CD4-positive, alpha-beta T cell treated with Interleukin-1 beta for 1 hour (primary cell): ENCODE data around the gene ZNF724.
A peak's percentile ranks its signal among the peaks of the same experiment; 100 is the strongest.
"Not testable (repeated sequence)": the region's sequence is repeated elsewhere in the genome, so short reads cannot be mapped to it uniquely, and the experiment has no call there.

Source experiments
- DNase-seq, 2 donors: peaks; one replicate each; pipeline ENCODE4 v3.0.0-alpha.2; 2020 to 2022

Gene ZNF724

DNA sequence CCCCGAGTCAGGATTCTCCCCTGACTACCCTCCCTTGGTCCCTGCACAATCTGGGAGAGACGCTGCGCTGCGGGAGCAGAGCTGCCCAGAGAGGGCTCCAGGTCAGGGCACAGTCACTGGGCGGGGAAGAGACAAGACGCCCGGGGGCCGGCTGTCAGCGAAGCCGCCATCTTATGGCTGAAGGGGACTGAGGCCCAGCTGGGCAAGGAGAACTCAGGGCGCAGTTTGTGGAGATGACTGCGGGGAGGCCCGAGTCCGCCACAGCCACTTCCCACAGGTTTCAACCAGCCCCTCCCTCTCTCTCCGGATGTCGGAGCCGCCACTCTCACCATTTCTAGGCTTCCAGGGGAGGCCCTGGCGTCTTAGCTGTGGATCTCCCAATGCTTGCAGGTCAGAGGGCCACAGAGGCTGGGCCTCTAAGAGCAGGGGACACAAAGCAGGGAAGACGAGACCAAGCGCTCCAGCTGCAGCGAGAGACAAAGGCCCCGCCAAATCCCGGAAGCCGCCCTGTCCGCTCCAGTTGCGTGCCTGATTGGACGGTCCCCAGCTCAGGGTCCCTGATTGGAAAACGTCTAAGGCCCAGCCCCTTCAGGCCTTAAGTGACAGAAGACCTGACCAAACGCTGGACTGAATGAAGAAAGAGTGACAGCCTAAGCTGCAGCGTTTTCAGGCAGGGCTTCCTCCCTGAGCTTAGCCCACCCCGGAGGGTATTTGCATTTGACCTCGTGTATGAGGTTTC, at the start of gene ZNF724:
Gene ZNF724, minus strand, starts transcription at position 484 of the 739 bp plus-strand sequence. Its CDS starts 152 bp downstream, at position 332.
- peak; percentile 89 to 92 for DNase-seq

- no peak for DNase-seq
These were observed 43.9 kb upstream of the ZNF724 start for GRCh38 chr19:23294141-23294540.

- not testable (repeated sequence) for DNase-seq
These were observed 39.8 kb upstream of the ZNF724 start for GRCh38 chr19:23289966-23290365.

DNA sequence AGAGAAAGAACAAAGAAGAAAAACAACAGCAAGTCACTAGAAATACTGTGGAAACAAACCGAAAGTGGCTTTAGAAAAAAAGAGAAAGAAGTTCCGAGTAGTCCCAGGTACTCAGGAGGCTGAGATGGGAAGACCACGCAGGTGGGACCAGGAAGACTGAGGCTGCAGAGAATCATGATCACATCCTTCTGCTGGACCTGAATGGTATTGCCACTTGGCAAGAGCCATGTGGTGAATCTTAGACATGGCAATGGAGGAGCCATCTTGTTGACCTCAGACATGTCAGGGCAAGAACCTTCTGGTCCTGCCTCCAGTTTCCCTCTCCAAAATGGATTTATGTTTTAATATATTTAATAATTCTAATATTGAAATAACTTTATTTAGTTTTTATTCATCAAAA, 37.4 kb upstream of the ZNF724 start:
- no peak for DNase-seq

DNA sequence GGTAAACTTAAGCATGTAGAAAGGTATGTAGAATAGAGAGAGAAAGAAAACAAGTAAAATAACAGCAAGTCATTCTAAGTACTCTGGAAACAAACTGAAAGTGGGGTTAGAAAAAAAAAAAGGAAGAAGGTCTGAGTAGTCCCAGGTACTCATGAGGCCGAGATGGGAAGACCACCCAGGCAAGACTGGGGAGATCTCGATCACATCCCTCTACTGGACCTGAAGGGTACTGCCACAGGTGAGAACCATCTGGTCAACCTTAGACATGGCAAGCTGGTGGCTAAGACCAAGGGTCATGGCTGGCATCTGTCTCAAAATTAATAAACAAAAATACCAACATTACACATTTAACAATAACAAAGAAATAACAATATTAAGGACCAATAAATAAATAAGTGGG, 36.3 kb upstream of the ZNF724 start:
- peak in 1 of 2 donors; percentile 12 for DNase-seq

DNA sequence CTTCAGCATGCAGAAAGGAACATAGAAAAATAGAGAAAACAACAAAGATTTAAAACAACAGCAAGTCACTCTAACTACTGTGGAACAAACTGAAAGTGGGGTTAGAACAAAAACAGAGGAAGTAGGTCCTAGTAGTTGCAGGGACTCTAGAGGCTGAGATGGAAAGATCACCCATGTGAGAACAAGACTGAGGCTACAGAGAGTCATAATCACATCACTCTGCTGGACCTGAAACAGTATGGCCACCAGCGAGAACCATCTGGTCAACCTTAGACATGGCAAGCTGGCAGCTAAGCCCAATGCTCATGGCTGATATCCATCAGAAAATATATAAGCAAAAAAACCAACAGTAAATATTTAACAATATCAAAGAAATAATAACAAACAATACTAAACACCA, 35.8 kb upstream of the ZNF724 start:
- DNase-seq: no peak

DNA sequence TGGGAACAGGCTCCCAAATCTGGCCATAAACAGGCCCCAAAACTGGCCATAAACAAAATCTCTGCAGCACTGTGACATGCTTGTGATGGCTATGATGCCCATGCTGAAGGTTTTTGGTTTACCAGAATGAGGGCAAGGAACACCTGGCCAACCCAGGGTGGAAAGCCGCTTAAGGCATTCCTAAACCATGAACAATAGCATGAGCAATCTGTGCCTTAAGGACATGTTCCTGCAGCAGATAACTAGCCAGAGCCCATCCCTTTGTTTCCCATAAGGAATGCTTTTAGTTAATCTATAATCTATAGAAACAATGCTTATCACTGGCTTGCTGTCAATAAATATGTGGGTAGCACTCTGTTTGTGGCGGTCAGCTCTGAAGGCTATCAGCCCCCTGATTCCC, 35.1 kb upstream of the ZNF724 start:
- DNase-seq: not testable (repeated sequence)

DNA sequence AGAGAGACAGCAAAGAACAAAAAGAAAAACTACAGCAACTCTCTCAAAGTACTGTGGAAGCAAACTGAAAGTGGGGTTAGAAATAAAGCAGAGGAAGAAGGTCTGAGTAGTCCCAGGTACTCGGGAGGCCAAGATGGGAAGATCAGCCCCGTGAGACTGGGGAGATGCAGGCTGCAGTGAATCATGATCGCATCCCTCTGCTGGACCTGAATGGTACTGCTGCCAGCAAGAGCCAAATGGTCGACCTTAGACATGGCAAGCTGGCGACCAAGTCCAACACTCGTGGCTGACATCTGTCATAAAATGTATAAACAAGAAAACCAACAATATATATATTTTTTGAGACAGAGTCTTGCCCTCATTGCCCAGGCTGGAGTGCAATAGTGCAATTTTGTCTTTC, 33.7 kb upstream of the ZNF724 start:
- DNase-seq: peak; percentile 60 to 70

GRCh38 chr19:23281663-23282276, 31.6 kb upstream of the ZNF724 start:
- no peak for DNase-seq

DNA sequence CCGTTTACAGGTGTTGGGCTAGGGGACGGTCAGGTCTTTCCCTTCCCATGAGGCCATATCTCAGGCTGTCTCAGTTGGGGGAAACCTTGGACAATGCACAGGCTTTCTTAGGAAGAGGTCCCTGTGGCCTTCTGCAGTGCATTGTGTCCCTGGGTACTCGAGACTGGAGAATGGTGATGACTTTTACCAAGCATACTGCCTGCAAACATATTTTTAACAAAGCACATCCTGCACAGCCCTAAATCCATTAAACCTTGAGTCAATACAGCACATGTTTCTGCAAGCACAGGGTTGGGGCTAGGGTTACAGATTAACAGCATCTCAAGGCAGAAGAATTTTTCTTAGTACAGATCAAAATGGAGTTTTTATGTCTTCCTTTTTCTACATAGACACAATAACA, 27.9 kb upstream of the ZNF724 start:
- not testable (repeated sequence) for DNase-seq

- DNase-seq: peak; percentile 90 to 92
These were observed 23.6 kb upstream of the ZNF724 start for GRCh38 chr19:23273590-23274412.

GRCh38 chr19:23273022-23273589, 22.9 kb upstream of the ZNF724 start:
- peak in 1 of 2 donors; percentile 26 for DNase-seq

- no peak for DNase-seq
These were observed 13.8 kb upstream of the ZNF724 start for GRCh38 chr19:23263870-23264590.

GRCh38 chr19:23263396-23263795, 13.2 kb upstream of the ZNF724 start:
- DNase-seq: no peak

DNA sequence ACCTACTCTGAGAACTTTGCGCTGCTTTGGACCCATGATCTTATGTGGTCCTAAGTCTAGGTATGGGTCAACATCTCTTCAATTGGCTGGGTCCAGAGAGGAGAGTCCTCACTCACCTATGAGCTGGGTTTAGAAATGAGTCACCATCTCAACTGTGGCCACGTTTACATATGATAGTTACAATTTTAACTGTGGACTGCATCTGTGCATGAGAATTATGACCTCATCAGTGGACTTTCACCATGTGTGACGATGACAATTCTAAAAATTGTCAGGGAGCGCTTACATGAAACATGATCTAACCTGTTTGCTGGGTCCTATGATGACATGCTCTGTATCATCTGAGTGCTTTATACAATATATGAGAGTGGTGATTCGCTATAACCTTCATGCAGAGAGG, 12.7 kb upstream of the ZNF724 start:
- DNase-seq: no peak

DNA sequence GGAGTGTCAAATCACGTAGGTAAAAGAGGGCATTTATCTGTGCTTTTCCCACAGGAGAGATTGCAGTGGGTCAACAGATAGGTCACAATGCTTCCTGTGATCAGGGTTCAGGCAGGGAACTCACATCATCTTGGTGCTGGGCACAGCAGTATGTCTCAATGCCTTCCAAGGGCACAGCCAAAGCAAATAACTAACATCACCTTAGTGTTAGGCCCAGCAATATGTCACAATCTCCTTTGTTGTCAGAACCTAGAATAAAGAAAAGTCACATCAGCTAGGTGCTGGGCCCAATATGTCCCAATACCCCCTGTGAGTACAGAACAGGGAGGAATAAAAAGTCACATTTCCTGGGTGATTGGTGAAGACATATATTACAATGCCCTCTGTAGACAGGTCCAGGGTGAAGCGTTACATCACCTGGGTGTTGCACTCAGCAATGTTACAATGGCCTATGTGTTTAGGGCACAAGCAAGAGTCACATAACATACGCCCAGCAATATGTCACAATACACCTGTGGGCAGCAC, 11.4 kb upstream of the ZNF724 start:
- DNase-seq: no peak

- no peak for DNase-seq
These were observed 10.8 kb upstream of the ZNF724 start for GRCh38 chr19:23260956-23261355.

GRCh38 chr19:23259961-23260360, 9.8 kb upstream of the ZNF724 start:
- DNase-seq: no peak

- no peak for DNase-seq
These were observed 5.5 kb upstream of the ZNF724 start for GRCh38 chr19:23255700-23256099.

GRCh38 chr19:23254141-23254910, 4.1 kb upstream of the ZNF724 start:
- DNase-seq: no peak

- DNase-seq: not testable (repeated sequence)
These were observed 3.1 kb upstream of the ZNF724 start for GRCh38 chr19:23253256-23253655.

DNA sequence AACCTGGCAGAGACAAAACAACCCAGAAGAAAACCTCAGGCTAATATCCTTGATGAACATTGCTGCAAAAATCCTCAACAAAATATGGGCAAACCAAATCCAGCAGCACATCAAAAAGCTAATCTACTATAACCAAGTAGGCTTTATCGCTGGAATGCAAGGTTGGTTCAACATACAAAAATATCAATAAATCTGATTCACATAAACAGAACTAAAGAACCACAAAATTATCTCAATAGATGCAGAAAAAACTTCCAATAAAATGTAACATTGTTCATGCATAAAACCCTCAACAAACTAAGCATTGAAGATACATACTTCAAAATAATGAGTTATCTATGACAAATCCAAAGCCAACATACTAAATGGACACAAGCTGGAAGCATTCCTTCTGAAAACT, 8.8 kb downstream of the ZNF724 start:
- DNase-seq: no peak
